ENCODE data around the gene FCAR. TPM values are rescaled to one million over a fixed set of nuclear protein-coding genes. Genes with fewer than 3 reads are reported as not detected.
"Not testable (repeated sequence)": the region's sequence is repeated elsewhere in the genome, so short reads cannot be mapped to it uniquely, and the experiment has no call there.

The FCAR gene
- total RNA-seq, 1 experiment from 2014 or later = not detected

GRCh38 chr19:54837522-54837921 is 36.5 kb upstream of the FCAR start:
- CTCF ChIA-PET; intact Hi-C loops (cut with micrococcal nuclease); BruUV-seq (replicated peaks): not testable (repeated sequence)

GRCh38 chr19:54843171-54843570 is 30.9 kb upstream of the FCAR start:
- H3K9me3 ChIP-seq (ENCODE audit: low read length); ATAC-seq; H3K27ac ChIP-seq (ENCODE audit: low read length); H3K79me2 ChIP-seq (ENCODE audit: low read length); POLR2A ChIA-PET (ENCODE audit: unreplicated experiment); H3K4me2 ChIP-seq (ENCODE audit: low read length); H4K20me1 ChIP-seq (ENCODE audit: low read length); intact Hi-C loops (cut with micrococcal nuclease); H3K36me3 ChIP-seq (ENCODE audit: low read depth, low read length); H2AFZ ChIP-seq (ENCODE audit: low read length); H3K9ac ChIP-seq (ENCODE audit: low read length); BruUV-seq (replicated peaks); H3K9me2 ChIP-seq (replicated peaks; ENCODE audit: low read length); H3K4me3 ChIP-seq (ENCODE audit: low read length); CTCF ChIA-PET; H3K4me1 ChIP-seq (ENCODE audit: insufficient read depth, low read length); H3F3A ChIP-seq (ENCODE audit: low read length, unreplicated experiment); DNase-seq: not testable (repeated sequence)
- H3K27me3 ChIP-seq (ENCODE audit: low read length) = peaks cover 34% of the 10 kb centered on the region

More at GRCh38 chr19:54837522-54837921, 36.5 kb upstream of the FCAR start:
- H3K4me3 ChIP-seq (ENCODE audit: low read length); H3K27ac ChIP-seq (ENCODE audit: low read length); H3K4me1 ChIP-seq (ENCODE audit: insufficient read depth, low read length); DNase-seq; H3K4me2 ChIP-seq (ENCODE audit: low read length); H3K9ac ChIP-seq (ENCODE audit: low read length); H2AFZ ChIP-seq (ENCODE audit: low read length); H3K9me3 ChIP-seq (ENCODE audit: low read length); H3K36me3 ChIP-seq (ENCODE audit: low read depth, low read length); H4K20me1 ChIP-seq (ENCODE audit: low read length); POLR2A ChIA-PET (ENCODE audit: unreplicated experiment); H3F3A ChIP-seq (ENCODE audit: low read length, unreplicated experiment); ATAC-seq; H3K9me2 ChIP-seq (replicated peaks; ENCODE audit: low read length); H3K79me2 ChIP-seq (ENCODE audit: low read length); H3K27me3 ChIP-seq (ENCODE audit: low read length): not testable (repeated sequence)

GRCh38 chr19:54850061-54850640 is 23.9 kb upstream of the FCAR start, which contains the start of gene KIR3DL2:
TSS of gene KIR3DL2 (plus strand) at chr19:54850443. CDS start at chr19:54850476, 33 bp downstream.
- H3K9ac ChIP-seq (ENCODE audit: low read length); CTCF ChIA-PET; intact Hi-C loops (cut with micrococcal nuclease); H3F3A ChIP-seq (ENCODE audit: low read length, unreplicated experiment); H3K36me3 ChIP-seq (ENCODE audit: low read depth, low read length); H3K79me2 ChIP-seq (ENCODE audit: low read length); H3K4me2 ChIP-seq (ENCODE audit: low read length); H3K4me1 ChIP-seq (ENCODE audit: insufficient read depth, low read length); ATAC-seq; H3K9me2 ChIP-seq (replicated peaks; ENCODE audit: low read length); POLR2A ChIA-PET (ENCODE audit: unreplicated experiment); BruUV-seq (replicated peaks); H2AFZ ChIP-seq (ENCODE audit: low read length); DNase-seq; H3K27ac ChIP-seq (ENCODE audit: low read length); H3K4me3 ChIP-seq (ENCODE audit: low read length); H4K20me1 ChIP-seq (ENCODE audit: low read length); H3K9me3 ChIP-seq (ENCODE audit: low read length): not testable (repeated sequence)
- peaks cover 43% of the 10 kb centered on the region for H3K27me3 ChIP-seq (ENCODE audit: low read length)

GRCh38 chr19:54850930-54851329 is 23.1 kb upstream of the FCAR start:
- TF ChIP-seq EZH2 (IDR thresholded peaks at IDR 0.05; ENCODE audit: low read length, unreplicated experiment) (no peak), CTCF (conservative IDR thresholded peaks at IDR 0.05; ENCODE audit: low read depth, low read length) (no peak), EZH2phosphoT487 (IDR thresholded peaks at IDR 0.05; ENCODE audit: borderline replicate concordance, low read length) (no peak)
- Histone ChIP-seq H3K27me3 (ENCODE audit: low read length) (peaks cover 42% of the 10 kb centered on the region), H3K4me3 (ENCODE audit: low read length) (no peak overlapping the region), H3K36me3 (ENCODE audit: low read depth, low read length) (no peaks in the 10 kb centered on the region), H3K79me2 (ENCODE audit: low read length) (no peaks in the 10 kb centered on the region), H3K4me2 (ENCODE audit: low read length) (no peak overlapping the region), H3K4me1 (ENCODE audit: insufficient read depth, low read length) (no peaks in the 10 kb centered on the region), H3K27ac (ENCODE audit: low read length) (no peak overlapping the region), H3F3A (ENCODE audit: low read length, unreplicated experiment) (no peaks in the 10 kb centered on the region), H3K9me3 (ENCODE audit: low read length) (no peaks in the 10 kb centered on the region), H3K9me2 (replicated peaks; ENCODE audit: low read length) (no peaks in the 10 kb centered on the region), H3K9ac (ENCODE audit: low read length) (no peak overlapping the region), H2AFZ (ENCODE audit: low read length) (no peak overlapping the region), H4K20me1 (ENCODE audit: low read length) (no peaks in the 10 kb centered on the region)
- ChIA-PET POLR2A (ENCODE audit: unreplicated experiment) (no interaction called here), CTCF (no interaction called here)
- intact Hi-C loops (cut with micrococcal nuclease) = no loop called here
- DNase-seq (no peak), ATAC-seq (no peak)
- BruUV-seq (replicated peaks) = no TSS peak

All from PC-3 (cell line).